HG03097 (cell line): ENCODE results near the gene KSR1.
"Not testable (repeated sequence)": the region's sequence is repeated elsewhere in the genome, so short reads cannot be mapped to it uniquely, and the experiment has no call there.

ENCODE experiments used
- ATAC-seq: cut with Tn5 transposase; IDR thresholded peaks from one replicate; pipeline ENCODE4 v1.9.1; 2021; ENCODE audit not compliant: unreplicated experiment, low FRiP score

The KSR1 gene

DNA sequence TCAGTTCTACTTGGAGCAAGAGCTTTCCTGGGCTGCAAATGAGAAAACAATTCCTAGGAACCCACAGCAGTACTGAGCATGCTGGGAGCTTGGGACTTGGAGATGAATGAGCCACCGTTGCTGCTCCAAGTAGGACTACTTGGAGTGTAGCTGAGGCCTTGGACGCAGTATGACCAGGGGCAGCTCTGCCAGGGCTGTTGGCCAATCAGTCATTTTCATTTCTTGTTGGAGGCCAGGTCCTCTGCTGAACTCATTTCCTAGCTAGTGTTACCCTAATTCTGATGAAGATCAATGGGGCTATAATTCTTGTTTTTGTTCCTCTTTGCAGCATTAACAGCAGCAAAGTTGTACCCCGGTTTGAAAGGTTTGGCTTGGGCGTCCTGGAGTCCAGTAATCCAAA lies 166.7 kb downstream of the KSR1 start:
- no peak for ATAC-seq

DNA sequence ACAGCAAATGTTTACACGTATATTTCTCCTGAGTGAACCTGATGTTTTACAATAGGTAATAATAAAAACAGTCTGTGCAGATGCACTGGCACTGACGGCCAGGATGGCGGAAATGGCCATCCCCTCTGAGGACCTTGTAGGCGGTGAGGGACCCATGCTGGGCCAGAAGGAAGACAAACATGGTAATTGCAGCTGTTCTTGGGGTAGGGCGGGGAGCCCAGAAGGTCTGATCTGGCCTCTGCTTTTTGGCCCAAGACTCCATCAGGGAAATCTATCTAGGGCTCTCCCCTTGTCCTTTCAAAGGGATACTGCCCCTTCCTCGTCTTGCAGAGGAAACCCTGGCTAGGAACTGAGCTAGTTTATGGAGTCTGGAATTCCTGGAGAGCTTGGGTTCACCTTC lies 167.4 kb downstream of the KSR1 start:
- no peak for ATAC-seq

DNA sequence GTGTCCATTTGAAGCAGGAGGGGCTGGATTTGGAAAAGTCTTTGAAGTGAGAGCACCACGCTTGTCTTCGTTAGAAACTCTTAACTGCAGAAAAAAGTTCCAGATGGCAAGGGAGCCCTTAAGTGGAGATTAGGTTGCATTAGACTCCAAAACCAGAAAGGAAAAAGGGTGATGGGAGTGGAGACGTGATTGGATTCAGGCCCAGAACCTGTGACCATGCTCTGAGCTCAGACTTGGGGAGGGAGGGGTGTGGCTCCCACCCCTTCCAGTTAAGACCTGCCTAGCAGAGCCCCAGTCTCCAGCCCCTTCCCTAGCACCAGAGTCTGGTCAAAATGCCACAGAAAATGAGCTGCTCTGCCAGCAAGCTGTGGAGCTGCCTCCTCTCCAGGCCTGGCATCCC lies 168.3 kb downstream of the KSR1 start:
- ATAC-seq, result no peak

DNA sequence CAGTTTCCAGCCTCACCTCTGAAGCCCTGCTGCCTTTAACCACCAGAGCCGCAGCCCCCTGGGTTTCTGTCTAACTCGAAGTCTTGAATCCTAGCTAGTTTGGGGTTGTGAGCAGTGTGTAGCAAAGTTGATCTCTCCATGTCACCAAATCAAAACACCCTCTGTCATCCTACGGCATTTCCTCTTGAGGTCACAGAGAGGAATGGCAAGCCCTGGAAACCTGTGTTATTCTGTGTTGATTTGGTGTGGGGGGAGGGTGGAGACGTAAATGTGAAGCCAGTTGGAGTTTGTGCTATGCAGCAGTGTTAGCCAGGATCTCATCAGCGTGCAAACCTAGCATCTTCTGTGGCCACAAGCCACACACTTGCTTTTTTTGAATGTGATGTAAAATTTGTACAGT lies 169.6 kb downstream of the KSR1 start:
- no peak for ATAC-seq

DNA sequence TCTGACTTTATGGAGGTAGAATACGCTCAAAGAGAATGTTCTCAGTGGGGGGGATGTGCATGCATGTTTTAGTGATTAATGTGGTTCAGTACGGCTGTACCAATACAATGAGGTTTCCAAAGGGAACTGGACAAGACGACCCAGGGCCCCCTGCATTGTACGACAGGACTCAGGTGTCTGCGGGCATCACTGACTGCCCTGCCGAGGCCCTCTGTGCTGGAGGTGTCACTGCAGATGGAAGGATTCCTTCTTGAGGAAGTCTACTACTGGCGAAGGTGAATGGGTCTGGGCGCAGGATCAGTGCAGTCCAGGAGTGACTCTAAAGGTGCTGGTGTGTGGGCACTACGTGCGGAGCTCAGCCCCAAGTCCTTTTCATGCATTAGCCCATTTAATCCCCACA lies 171.3 kb downstream of the KSR1 start:
- ATAC-seq, result no peak

DNA sequence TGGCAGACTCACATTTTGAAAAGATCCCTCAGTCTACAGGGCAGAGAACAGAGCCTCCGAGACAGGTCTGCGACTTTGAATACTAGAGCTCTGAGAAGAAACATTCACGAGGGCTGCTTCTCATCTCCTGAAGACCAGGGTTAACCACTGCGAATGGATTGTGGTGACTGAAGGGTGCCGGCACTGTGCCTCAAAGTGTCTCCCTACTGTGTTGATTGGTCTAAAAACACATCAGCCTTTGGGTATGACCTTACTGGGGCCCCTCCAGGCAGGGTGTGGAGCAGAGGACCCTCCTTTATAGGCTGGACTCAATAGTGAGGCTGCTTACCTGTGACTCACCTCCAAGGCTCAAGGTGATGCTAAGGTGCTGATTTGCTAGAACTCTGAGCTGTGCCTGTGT lies 172.1 kb downstream of the KSR1 start:
- ATAC-seq, result no peak

DNA sequence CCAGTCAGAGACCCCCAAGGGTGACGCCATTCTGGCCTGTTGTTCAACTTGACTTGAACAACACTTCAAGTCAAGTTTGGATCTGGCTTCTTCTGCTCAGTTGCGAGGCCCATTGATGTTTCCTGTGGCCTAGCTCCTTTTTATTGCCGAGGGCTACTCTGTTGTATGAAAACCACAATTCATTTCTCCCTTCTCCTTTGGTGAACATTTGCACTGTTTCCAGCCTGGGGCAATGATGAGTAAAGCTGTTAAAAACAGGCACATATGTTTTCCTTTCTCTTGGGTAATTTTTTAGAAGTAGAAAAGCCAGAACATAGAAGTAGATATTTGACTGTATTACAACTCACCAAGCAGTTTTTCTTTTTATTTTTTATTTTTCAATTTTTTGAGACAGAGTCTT lies 173.0 kb downstream of the KSR1 start:
- not testable (repeated sequence) for ATAC-seq

DNA sequence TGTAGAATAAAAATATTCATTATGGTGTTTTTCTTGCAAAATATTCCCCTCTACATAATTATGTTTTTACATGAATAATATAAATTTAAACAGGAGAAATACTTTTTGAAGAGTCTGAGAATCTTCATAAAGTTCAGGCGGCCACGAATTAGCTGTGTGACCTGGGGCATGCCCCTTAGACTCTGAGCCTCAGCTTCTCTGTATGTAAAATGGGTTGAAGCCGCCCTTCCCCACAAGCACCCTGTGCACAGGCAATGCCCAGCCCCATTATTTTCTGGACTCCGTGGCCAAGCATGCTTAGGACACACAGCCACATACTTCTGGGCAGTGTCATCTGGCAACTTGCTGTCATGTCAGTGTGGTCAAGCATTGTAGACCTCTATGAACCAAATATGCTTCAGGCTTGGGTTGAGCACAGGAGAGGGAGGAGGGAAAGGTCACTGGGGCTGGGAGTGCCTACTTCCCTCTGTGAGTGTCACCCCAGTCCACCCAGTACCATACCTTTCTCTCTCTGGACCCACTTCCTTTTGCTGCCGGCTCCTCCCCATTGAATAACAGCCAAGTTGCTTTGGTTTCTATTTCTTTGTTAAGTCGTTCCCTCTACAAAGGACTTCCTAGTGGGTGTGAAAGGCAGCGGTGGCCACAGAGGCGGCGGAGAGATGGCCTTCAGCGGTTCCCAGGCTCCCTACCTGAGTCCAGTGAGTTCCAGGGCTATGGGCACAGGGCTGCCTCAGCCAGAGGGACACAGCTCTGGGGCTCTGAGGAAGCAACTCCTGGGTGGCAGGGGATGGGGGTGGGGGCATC lies 174.6 kb downstream of the KSR1 start, which contains the start of gene LGALS9:
Gene LGALS9 (plus strand): TSS at position 582 of the 804 bp plus-strand sequence. CDS start 78 bp downstream, at position 660.
- ATAC-seq, result no peak

DNA sequence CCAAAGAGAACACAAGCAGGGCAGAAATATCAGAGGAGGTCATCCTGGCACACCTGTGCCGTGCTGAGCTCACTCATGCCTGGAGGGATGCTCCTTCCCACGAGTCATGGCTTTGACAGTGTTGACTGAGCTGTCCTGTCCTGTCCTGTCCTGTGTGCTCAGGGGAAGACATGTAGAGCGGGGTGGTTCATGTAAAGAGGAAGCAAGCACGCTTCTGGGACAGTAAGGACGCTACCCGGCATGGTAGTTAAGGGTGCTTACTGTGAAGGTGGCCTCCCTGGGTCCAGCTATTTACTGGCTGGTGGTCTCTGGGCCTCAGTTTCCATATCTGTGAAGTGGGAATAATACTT lies 175.1 kb downstream of the KSR1 start:
- ATAC-seq, result no peak

DNA sequence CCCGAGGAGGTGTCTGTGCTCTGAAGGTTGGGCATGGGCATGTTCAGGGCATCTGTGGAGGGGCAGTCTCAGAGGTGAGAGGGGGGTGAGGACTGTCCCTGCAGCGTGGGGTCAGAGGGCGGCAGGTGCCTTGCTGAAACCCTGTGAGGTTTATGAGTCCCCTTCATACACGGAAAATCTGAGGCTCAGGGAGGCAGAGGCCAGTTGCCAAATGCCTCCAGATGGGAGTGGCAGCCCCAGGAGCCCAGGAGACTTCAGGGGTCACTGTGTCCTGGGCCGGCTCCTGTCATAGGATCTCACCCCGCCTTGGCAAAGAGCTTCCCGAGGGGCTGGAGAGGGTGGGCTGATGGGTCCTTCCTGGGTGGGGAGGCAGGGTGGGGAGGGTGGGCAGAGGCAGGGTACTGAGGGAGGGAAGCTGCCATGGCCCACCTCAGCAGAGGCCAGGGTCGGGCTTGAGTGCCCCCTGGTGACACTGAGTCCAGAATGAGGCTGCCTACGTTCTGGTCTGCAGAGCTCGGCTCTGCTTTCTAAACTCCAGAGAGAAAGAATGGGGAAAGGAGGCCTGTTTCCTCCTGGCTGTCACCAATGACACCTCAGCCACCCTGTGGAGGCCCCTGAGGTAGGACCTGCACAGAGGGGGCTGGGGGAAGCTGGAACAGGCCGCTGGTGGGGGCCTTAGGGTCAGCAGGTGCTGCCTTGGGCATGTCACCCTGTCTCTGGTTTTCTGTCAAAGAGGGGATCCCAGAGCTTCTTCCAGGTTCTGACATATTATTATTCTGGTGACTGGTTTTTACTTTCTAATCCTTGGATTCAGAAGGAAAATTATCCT lies 175.9 kb downstream of the KSR1 start:
- ATAC-seq, result no peak

DNA sequence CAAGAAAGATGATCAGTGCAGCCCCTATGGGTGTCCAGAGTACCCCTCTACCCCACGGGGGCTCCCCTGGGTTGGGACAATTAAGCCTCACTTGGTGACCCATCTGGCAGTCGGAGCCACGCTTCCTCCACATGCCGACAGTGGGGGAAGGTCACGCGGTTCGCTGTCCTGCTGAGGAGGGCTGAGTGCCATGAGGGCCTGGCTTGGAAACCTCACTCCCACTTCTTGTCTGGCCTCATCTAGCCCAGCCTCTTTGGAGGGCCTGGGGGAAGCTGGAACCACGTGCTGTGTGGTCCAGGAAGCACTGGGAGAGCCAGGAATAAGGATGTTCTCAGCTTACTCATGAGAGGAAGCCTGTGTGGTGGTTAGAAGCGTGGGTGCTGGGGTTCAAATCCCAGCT lies 176.5 kb downstream of the KSR1 start:
- not testable (repeated sequence) for ATAC-seq

DNA sequence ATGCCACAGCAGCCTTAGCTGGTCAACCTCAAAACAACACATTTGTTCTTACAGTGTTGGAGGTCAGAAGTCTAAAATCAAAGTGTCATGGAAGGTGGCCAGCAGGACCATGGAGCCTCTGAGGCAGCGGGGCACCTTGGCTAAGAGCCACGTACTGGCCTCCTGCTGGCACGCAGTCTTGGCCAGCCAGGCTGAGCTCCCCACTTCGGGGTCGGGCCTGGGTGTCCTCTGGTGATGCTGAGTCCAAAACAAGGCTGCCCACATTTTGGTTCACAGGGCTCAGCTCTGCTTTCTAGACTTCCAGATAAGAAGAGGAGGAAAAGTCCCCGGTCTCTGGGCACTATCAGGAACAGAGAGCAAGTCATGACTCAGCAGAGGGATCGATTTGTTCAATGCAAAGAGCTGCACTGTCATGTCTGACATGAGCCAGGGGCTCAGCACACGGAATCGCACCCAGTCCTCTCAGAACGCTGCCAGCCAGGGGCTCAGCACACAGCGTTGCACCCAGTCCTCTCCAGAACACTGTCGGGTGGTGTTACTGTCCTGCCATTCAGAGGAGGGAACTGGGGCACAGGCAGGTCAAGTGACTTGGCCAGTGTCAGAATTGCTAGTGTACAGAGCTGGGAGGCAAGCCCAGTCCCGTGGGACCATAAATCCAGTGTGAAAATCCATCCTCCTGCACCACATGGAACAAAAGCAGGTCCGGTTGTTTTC lies 177.2 kb downstream of the KSR1 start:
- ATAC-seq, result no peak

DNA sequence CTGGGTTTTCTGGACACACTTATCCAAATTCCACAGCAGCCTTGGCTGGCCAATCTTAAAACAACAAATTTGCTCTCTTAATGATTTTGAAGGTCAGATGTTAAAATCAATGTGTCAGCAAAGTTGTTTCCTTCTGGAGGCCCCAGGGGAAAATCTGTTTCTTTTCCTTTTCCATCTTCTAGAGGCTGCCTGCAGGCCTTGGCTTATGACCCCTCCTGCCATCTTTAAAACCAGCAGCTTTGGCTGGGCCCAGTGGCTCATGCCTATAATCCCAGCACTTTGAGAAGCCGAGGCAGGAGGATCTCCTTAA lies 177.7 kb downstream of the KSR1 start:
- no peak for ATAC-seq

DNA sequence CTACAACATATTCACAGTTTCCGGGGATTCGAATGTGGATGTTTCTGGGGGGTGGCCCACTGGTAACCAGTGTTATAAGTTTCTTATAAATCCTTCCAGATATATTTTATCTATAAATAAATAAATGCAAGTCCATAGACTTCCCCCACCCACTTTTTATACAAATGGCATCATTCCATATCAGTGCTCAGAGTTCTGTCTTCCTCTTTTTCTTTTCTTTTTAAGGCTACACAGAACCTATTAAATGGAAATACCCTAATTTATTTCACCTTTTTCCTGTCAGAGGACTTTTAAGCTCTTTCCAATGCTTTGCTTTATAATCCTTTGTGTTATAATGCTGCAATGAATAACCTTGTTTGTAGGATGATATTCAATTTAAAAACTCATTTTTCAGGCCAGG lies 178.5 kb downstream of the KSR1 start:
- ATAC-seq, result no peak

DNA sequence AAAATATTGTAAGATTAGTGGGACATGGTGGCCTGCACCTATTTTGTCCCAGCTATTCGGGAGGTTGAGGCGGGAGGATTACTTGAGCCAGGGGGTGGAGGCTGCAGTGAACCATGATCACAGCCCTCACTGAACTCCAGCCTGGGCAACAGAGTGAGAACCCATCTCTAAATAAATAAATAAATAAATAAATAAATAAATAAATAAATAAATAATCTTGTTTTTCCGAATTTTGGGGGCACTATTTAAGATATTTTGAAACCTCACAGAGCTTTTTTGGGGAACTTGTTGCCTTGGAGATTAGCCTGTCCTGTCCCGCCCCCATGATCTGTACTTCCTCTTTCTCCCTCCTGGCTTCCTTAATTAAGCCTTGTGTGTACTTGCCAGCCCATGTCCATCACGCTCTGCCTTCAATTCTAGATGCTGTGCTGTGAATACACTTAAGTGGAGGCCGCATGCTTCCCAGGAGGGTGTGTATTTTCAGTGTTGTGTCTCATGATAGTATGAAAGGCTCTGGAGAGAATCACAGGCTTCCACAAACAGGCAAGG lies 179.1 kb downstream of the KSR1 start:
- ATAC-seq, result no peak

DNA sequence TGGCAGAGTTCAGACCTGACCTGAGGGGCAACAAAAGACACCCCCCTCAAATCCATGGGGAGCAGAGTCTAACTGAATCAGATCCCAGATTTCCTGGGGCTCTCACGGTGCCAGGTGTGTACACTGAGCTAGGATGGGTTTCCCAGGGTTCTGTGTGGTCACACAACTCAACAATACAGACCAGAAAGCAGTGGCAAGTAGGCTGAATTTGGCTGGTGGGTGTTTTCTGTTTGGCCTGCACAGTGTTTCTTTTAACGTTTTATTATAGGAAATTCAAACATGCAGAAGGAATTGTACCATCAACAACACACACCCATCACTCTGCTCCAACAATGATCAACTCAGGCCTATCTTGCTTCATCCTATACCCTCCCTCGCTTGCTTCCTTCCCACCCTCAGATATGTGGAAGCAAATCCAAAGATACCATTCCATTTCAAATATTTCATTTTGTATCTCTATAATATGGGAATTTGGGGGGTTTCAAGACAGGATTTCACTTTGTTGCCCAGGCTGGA lies 179.8 kb downstream of the KSR1 start:
- ATAC-seq, result not testable (repeated sequence)

DNA sequence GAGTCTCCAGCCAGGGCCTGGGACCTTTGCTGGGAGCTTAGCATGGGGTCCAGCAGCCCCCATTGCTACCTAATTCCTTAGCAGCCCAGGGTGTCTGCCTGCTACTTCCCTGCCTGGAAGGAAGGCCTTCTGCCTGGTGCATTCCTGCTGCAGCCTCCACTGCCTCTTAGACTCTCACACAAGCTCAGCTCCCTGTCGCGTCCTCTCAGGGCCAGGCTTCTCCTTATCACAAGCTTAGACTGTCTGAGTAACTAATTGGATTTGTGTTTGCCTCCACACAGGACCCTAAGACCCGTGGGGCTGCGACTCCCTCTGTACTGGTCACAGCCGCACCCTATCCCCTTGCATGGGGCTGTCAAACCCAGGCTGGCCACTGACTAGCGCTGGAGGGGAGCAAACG lies 181.6 kb downstream of the KSR1 start:
- not testable (repeated sequence) for ATAC-seq

DNA sequence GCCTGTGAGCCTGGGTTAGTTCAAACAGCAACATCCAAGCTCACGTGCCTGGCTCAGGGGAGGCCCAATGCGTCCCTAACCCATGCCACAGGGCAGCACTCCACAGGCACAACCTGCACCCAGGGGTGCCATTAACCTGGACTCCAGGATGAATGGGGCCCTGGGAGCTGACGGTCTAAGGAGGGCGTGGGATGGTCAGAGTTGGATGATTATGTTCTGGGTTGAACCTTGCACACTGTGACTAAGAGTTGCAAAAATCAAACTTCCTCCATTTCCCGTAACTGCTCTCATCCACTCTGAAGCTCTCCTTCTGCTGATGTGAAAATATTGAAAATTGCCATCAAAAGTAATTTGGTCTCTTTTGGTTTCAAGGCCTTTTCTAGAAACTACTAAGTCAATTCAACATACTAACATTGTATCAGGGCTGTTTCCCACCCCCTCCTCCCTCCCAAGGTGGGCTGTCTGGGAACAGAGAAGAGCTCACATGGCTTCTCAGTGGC lies 182.2 kb downstream of the KSR1 start:
- not testable (repeated sequence) for ATAC-seq

DNA sequence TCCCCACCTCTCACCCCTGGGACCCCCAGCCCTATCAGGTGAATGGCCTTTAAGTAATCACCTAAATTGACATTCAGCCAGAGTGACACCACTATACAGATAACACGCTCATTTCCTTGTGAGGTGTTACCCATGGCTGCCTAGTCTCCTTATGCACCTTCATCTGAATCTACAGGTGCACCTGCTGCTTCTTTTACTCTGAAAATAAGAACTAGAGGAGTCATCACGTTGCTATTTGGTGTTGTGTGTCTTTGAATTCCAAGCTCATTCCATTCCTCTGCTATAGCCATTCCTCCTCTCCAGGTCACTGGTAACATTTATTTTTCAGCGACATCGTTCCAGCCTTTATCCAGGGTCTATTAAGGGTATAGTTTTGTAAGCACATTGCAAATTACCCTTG lies 184.5 kb downstream of the KSR1 start:
- no peak for ATAC-seq

DNA sequence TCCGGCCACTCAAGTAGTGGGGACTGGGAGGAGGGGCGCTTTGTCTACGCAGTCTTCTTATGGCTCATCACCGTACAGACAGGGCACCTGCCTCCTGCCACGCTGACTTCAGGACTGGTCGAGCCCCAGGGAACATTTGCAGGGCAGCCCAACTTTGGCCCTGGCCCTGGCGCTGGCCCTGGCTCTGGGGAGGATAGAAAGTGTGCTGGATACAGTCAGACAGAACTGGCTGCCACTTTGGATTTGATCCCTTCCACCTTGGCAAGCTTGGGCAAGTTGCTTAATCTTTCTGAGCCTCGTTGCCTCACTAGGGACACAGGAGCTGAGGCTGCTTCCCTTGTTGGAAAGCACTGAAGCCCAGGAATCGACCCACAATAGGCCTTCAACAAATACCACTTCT lies 188.3 kb downstream of the KSR1 start:
- ATAC-seq, result no peak

DNA sequence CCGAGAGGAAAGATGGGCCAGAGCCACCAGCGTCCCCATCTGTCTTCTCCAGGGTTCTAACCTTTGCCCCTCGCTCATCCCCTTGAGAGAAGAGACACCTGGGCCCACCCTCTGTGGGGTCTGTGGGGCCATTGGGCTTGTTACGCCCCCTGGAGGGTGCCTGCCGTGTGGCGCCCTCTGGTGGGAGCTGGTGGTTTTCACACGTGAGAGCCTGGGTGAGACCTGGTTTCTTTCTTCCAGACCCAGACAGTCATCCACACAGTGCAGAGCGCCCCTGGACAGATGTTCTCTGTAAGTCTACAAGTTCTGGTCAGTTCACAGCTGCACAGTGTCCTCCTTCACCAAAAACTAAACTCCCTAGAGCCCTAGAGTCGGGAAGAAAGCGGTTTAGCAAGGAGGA lies 189.4 kb downstream of the KSR1 start:
- ATAC-seq, result not testable (repeated sequence)
